ENCODE data around the gene PTK7.
A peak's percentile ranks its signal among the peaks of the same experiment; 100 is the strongest.

Gene PTK7

GRCh38 chr6:43147691-43148477 lies 71.8 kb downstream of the PTK7 start:
- no peak for DNase-seq

- DNase-seq = no peak
These were observed 73.2 kb downstream of the PTK7 start for GRCh38 chr6:43149265-43149664.

GRCh38 chr6:43150051-43150751 lies 74.1 kb downstream of the PTK7 start:
- no peak for DNase-seq

- no peak for DNase-seq
These were observed 83.5 kb downstream of the PTK7 start for GRCh38 chr6:43159599-43159998.

- no peak for DNase-seq
These were observed 87.8 kb downstream of the PTK7 start for GRCh38 chr6:43163899-43164298.

- peak; percentile 82 for DNase-seq
These were observed 94.4 kb downstream of the PTK7 start for GRCh38 chr6:43170417-43170930.

GRCh38 chr6:43170931-43171706 lies 95.0 kb downstream of the PTK7 start, which contains the start of gene SRF:
SRF (plus strand) TSS chr6:43171269; CDS start chr6:43171657, 388 bp downstream.
- peak; percentile 96 for DNase-seq

GRCh38 chr6:43171707-43172103 lies 95.6 kb downstream of the PTK7 start:
- DNase-seq = no peak

- DNase-seq = no peak
These were observed 96.2 kb downstream of the PTK7 start for GRCh38 chr6:43172104-43173007.

GRCh38 chr6:43173591-43174262 lies 97.6 kb downstream of the PTK7 start:
- DNase-seq = no peak

GRCh38 chr6:43174263-43175112 lies 98.4 kb downstream of the PTK7 start:
- DNase-seq = peak; percentile 91

- no peak for DNase-seq
These were observed 99.7 kb downstream of the PTK7 start for GRCh38 chr6:43175676-43176422.

- DNase-seq = no peak
These were observed 100.3 kb downstream of the PTK7 start for GRCh38 chr6:43176423-43176786.

GRCh38 chr6:43178150-43178549 lies 102.0 kb downstream of the PTK7 start:
- DNase-seq = no peak

- DNase-seq = no peak
These were observed 103.1 kb downstream of the PTK7 start for GRCh38 chr6:43178951-43179830.

- no peak for DNase-seq
These were observed 103.9 kb downstream of the PTK7 start for GRCh38 chr6:43180058-43180457.

- DNase-seq = no peak
These were observed 104.9 kb downstream of the PTK7 start for GRCh38 chr6:43180985-43181384.

- no peak for DNase-seq
These were observed 105.5 kb downstream of the PTK7 start for GRCh38 chr6:43181621-43181941.

Data from NCI-H1694 treated with DMSO at 0.1 percent for 48 hours (cell line).